Right ventricle myocardium superior (tissue), 1 donor: ENCODE measurements around the gene ZNF574. TPM values are rescaled to one million over a fixed set of nuclear protein-coding genes. Genes with fewer than 3 reads are reported as not detected.

Experiments used
- total RNA-seq: library from RNA; stranded (reverse); fragmentation: NEBNext Ultra II Directional; extraction: Animal tissue kit (Norgen Biotek cat#: 25700); gene quantifications from one replicate; pipeline ENCODE4 v1.2.1, GENCODE V29; 2021
- donor health status: DM: no; HTN: yes; CAD: no; lungs with severe emphysema.

ZNF574 gene
- total RNA-seq, 1 donor from 2014 or later: 8.4 TPM

Other genes starting within 250 kb of the ZNF574 start
- not detected for gene LYPD4, start 231.5 kb upstream of the ZNF574 start, total RNA-seq
- not detected for gene DMRTC2, start 231.1 kb upstream of the ZNF574 start, total RNA-seq
- gene RPS19, start 215.9 kb upstream of the ZNF574 start, total RNA-seq: 586 TPM
- not detected for gene CD79A, start 198.9 kb upstream of the ZNF574 start, total RNA-seq
- 30.1 TPM for gene ARHGEF1, start 193.0 kb upstream of the ZNF574 start, total RNA-seq
- not detected for gene ERFL, start 147.7 kb upstream of the ZNF574 start, total RNA-seq
- gene RABAC1, start 116.8 kb upstream of the ZNF574 start, total RNA-seq: 62.1 TPM
- gene ATP1A3, start 81.9 kb upstream of the ZNF574 start, total RNA-seq: 388 TPM
- 4.0 TPM for gene GRIK5, start 6.0 kb upstream of the ZNF574 start, total RNA-seq
- 0.91 TPM for gene POU2F2, start 56.3 kb downstream of the ZNF574 start, total RNA-seq
- 14.8 TPM for gene DEDD2, start 141.5 kb downstream of the ZNF574 start, total RNA-seq
- 5.4 TPM for gene ZNF526, start 144.1 kb downstream of the ZNF574 start, total RNA-seq
- gene GSK3A, start 166.4 kb downstream of the ZNF574 start, total RNA-seq: 35.6 TPM
- 42.1 TPM for gene ERF, start 179.0 kb downstream of the ZNF574 start, total RNA-seq
- gene CIC, start 193.1 kb downstream of the ZNF574 start, total RNA-seq: 33.6 TPM
- not detected for gene PRR19, start 226.0 kb downstream of the ZNF574 start, total RNA-seq
- 4.3 TPM for gene PAFAH1B3, start 226.5 kb downstream of the ZNF574 start, total RNA-seq
- gene TMEM145, start 237.1 kb downstream of the ZNF574 start, total RNA-seq: 0.11 TPM
- 34.3 TPM for gene MEGF8, start 249.5 kb downstream of the ZNF574 start, total RNA-seq